Activated naive CD8-positive, alpha-beta T cell treated with anti-CD3 and anti-CD28 coated beads, Interleukin-2, amount 50 U/mL, for 16 hours (primary cell): Measurements from ENCODE around the gene ADAD2.

ENCODE experiments used
- DNase-seq: peaks from one replicate; pipeline ENCODE4 v3.0.0-alpha.2; 2020; ENCODE audit warnings: low read depth, low spot score

Gene ADAD2

DNA sequence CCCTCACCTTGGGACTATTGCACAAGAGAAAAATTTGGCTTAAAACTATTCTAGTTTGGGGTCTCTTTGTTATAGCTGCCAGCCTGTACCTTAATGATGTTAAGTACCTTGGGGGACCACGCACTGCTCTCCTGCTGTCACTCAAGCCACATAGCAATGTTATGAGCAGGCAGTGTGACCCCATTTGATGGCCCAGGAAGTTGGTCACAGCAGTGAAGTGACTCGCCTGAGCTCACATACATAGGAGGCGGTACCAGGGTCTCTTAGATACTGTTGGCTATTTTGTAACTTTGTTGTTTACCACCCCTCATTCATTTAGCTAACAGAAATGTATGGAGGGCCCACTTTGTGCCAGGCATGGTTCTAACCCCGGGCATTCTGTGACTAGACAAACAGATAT, 32.5 kb downstream of the ADAD2 start:
- DNase-seq, result no peak

DNA sequence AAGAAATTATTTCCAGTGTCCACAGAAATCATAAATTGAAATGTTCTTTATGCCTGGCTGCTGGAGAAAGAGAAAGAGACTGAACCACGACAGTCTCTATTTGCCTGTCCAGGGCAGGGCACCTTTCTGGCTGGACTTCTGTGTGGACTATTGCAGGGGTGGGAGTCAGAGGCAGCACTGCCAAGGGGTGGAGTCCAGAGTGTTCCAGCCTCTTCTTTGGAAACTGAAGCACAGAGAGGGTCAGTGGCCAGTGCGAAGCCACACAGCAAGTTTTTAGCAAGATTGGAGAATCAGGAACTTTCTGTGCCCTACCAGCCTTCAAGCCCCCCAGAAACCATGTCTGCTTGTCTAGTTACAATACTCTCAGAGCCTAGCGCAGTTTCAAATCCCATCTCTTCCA, 33.6 kb downstream of the ADAD2 start:
- no peak for DNase-seq

DNA sequence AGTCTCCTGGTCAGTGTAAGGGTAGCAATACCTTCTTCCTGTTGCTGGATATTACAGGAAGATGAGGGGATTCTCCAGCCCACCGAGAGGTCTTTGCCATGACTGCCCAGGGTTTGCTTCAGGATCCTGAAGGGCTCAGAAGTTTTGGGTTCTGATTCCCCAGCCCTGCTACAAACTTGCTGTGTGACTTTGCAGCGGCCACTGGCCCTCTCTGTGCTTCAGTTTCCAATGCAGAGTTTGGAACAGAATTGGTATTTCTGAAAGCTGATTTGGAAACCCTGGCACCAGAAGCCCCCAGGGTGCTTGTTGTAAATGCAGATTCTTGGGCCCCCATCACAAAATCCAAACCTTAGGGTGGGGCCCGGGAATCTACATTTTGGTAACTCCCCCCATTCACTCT, 34.2 kb downstream of the ADAD2 start:
- no peak for DNase-seq

DNA sequence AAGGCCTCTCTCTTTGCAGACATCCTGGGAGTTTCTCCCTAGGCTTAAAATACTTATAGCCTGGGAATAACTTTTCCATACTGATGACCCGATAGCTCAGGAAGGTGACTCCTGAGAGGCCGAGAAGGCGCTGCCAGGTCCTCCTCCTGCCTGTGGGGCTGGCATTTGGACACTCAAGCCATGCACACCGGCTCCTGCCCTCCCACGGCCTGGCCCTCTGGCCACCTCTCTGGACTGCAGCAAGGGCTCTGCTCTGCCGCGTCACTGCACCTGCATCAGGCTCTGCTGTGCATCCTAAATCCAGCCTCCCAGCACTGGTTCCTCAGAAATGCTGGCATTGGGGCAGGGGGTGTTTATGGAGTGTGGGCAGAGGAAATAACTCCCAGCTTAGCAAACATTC, 34.6 kb downstream of the ADAD2 start:
- no peak for DNase-seq

DNA sequence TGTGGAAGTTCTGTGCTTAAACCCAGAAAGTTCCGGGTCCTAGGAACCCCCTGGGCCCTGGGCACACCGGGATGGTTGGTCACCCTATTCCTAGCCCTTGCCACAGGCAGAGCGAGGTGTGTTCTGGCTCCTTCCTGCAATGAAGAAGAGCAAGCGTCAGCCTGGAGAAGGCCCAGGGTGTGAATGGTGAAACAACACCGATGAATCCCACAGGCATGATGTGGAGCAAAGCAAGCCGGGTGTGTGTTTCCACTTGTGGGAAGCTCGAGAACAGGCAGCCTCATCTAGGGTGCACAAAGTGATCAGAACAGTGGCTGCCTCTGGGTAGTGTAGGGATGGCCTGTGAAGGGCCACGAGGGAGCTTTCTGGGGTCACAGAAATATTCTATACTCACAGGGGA, 35.1 kb downstream of the ADAD2 start:
- no peak for DNase-seq

DNA sequence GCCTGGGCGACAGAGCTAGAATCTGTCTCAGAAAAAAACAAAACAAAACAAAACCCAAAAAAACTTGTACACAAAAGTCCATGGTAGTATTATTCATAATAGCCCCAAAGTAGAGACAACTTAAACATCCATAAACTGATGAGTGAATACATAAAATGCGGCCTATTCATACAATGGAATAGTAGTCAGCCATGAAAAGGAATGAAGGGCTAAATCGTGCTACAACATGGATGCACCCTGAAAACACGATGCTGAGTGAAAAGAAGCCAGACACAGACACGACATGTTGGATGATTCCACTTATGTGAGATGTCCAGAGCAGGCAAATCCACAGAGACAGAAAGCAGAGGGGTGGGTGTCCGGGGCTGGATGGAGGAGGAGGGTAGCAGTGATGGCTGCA, 36.6 kb downstream of the ADAD2 start:
- DNase-seq, result no peak

DNA sequence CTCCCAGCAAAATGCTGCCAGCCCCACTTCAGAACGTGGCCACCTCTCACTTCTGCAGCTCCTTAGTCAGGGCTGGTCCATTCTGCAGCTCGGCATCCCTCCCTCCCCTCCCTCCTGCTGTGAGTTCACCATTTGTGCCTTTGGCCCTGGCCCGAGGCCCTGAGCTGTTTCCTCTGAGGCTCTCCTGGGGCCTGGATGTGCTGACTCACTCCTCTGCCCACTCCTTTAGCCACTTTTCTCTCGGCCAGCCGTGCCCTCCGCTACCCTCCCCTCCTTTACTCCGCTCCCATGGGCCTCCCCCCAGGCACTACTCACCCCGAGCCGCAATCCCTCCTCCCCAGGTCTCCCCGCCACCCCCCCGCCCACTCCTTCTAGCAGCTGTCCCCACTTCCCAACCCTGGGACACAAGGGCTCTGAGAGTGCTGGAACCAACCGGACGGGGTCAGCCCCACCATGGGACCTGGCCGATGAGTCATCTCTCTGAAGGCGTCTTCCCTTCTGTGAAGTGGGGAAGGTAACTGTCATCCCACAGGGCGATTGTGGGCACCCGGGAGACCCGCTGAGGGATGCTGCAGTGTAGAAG, 37.4 kb downstream of the ADAD2 start:
- no peak for DNase-seq

DNA sequence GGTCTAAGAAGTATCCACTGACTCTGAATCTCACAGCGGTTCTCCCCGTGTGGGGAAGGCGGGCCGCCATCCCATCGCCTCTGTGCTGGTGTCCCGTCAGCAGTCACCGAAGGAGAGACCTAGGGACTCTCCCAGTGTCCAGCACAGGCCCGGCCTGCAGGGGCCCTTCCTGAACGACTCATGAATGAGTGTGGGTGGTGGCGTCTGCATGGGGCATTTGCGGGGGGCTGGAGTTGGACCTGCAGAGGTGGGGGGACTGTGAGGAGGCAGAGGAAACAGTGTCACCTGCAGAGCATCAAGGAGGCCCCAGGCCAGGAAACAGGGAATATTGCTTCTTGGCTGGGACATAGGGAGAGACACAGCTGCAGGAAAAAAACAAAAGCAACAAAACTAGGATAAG, 38.5 kb downstream of the ADAD2 start:
- DNase-seq, result no peak

DNA sequence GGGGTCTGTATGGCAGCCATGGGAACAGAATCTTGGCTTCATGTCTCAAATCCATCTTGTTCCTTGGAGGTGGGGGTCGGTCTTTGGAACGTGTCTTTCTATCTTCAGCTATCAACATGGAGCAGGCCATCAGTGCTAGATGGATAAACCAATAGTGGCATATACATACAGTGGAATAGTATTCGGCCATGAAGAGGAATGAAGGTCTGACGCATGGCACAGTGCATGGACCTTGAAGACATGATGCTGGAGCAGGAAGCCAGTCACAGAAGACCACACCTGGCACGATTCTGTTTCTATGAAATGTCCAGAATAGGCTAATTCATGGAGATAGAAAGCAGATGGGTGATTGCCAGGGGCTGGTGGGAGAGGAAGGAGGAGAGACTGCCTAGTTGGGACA, 41.1 kb downstream of the ADAD2 start:
- no peak for DNase-seq

DNA sequence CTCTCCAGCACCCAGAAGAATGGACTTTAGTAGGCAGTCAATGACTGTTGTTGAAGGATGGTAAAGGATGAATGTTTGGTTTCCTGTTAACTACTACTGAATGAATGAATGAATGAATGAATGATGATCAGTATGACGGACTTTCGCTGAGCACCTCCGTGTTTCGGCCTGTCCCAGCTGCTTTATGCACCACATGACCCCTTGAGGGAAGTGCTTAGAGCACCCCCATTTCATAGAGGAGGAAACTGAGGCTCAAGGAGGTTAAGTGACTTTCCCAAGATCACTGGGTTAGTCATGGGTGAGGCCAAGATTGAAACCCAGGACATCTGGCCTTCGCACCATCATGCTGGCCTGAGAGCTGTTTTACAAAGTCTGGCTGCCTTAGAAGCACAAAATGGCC, 42.0 kb downstream of the ADAD2 start:
- DNase-seq, result no peak

DNA sequence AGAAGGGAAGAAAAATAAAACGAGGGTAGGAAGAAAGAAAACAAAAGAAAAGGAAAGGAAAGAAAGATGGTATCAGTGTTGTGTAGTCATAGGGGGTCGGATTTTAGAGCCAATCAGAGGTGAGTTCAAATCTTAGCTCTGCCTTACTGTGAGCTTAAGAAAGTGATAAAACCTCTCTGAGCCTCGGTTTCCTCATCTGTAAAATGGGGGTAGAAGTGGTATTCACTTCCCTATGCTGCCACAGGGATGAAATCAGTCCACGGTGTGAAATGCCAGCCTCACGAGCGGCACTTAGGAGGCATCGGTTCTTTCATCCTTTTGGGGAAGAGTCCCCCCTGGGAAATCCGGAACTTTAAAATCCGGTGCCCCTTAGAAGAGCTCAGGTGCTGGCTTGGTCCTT, 42.8 kb downstream of the ADAD2 start:
- no peak for DNase-seq

DNA sequence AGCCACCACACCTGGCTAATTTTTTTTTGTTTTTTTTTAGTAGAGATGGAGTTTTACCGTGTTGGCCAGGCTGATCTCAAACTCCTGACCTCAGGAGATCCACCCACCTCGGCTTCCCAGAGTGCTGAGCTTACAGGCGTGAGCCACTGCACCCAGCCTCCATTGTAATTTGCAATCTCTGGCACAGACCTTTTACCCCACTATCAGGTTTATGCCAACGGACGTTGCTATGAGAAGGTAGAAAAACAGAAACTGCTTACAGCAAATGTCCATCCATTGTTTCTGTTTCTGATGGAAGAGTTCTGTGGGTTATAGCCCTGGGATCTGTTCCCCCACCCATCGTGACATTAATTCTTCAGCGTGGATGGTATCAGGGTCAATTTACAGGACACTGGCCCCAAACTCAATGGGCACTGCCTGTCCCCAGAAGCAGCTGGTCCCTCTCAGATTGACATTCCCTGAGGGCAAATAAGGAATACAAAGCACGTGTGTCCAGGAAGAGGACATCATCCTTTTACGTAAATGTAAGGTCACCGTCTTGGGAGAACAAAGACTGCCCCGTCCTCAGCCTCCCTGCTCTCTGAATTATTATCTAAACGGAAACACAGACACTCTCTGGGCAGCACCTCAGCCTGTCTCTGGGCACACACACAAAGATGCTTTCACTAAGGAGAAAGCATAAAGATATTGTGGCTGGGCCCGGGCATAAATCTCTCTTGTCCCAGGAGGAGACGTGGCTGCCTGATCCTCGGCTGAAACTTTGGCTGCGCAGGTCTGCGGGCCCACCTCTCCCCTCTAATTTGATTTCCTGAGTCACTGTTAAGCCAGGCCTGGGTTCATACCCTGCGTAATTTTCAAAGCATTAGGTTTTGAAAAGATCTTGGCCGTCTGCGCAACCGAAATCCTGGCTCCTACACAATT, 43.6 kb downstream of the ADAD2 start:
- DNase-seq, result no peak

DNA sequence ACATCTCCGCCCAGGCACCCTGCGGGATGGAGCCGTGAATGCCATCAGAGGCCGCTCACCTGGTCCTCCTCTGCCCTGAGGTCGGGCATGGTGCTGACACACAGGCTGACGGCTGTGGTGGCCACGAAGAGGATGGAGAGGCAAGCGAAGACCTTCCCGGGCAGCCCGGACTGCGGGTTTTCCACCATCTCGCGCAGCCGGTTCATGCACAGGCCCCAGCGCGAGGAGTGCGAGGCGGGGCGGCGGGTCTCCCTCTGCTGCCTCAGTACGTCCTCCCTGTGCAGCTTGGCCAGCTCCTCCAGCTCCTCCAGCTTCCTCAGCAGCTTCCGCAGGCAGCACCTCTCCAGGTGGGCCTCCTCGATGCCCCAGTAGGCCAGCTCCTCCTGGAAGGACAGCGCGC, 45.7 kb downstream of the ADAD2 start:
- no peak for DNase-seq

DNA sequence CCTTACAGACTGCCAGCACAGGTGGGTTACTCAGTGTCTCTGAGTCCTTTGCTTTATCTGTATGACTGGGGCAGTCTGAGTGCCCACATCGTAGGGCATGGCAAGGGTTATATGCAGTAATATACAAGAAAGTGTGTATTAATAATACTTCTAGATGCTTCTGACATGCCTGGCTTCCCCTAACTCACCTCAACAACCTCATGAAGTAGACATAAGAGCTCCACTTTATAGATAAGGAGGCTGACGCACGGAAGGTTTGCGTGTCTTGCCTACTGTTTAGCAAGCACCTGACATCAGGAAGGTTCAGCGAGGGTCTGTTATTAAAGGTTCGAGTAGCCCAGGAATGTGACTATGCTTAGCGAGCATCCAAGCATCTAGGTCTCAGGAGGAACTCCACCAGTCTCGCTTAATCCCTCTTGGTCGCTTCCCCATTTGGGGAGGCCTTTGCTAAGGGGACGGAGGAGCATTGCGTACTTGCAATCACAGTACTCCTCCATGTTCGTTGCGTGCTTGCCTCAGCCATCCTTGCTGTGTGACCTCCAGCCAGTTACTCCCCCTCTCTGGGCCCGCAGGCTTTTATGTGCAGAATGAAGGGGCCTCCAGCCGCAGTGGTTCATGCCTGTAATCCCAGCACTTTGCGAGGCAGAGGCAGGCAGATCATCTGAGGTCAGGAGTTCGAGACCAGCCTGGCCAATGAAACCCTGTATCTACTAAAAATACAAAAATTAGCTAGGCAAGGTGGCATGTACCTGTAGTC, 47.2 kb downstream of the ADAD2 start:
- DNase-seq, result no peak

DNA sequence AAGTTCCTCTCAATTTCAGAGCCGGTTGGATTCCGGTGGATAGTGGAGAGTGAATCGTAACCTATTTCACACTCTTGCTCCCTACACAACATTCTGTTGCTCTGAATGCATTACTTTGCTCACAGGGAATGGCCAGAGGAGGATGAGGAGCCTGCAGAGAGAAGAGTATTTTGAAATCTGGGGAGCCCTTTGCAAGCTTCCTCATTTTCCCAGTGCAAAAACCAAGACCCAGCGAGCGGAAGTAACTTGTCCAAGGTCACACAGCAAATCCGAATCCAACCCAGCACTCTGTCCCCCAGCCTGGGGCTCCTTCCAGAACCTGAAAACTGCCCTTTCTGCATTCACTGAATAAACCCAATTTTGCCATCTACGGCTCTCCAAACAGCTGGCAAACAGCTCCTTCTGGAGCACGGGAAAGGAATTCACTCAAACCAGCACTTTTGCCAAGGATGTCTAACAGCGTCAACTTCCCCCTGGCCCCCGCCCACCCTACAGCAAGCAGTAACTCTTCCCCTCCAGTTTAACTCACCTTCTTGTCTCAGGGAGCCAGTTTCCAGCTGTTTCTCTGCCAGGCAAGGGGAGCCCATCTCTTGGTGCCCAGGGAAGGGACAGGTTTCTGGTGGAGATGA, 48.3 kb downstream of the ADAD2 start:
- no peak for DNase-seq

DNA sequence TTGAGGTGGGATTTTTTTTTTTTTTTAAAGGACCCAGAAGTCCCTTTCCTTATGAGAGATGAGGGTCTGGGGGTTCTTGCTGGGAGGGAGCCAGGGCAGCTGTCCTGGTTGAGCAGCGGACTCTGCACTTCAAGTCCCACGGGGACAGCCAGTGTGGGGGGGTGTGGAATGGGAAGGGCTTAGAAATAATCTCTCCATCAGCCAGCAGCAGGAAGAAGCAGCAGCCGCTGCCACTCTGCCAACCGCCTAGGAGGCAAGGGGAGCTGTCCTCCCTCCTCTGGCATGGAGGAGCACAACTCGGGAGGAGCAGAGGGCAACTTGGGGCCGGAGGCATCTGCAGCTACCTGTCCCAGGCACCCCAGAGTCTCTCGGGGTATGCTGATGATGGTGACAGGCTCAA, 49.0 kb downstream of the ADAD2 start, which contains the start of gene KCNG4:
TSS of gene KCNG4 (minus strand) at position 104 of the 400 bp plus-strand sequence. CDS start 2,527 bp downstream, outside the sequence.
- no peak for DNase-seq

DNA sequence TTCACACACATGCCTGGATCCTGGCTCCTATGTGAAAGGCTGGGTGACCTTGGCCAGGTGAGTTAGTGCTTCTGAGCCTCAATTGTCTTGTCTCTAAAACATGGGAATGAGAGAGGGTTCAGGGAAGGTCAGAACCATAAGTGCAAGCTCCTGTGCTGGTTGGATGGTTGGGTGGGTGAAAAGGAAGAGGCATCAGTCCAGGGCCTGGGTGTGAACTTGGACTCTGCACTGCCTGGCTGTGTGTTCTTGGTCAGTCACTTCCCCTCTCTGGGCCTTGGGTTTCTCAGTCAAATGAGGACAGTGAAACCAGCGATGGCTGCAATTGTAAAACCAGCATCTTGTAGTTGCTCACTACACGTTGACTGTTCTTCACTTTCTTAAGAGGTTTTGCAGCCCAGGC, 49.5 kb downstream of the ADAD2 start:
- DNase-seq, result no peak

DNA sequence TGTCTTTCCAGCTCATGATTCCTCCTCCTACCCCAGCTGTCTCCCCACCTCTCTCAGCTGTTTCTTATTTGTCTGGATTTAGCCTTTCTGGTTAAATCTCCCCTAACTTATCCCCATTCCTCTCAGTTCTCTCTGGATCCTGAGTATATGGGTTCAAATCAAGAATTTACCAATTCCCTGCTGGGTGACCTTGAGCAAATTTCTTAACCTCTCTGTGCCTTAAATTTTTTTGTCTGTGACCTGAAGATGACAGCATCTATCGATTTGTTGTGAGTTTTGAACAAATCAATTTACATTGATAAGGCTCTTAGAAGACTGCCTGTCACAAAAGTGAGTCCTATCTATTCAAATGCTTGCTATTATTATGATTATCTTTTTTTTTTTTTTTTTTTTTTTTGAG, 50.8 kb downstream of the ADAD2 start:
- DNase-seq, result no peak

DNA sequence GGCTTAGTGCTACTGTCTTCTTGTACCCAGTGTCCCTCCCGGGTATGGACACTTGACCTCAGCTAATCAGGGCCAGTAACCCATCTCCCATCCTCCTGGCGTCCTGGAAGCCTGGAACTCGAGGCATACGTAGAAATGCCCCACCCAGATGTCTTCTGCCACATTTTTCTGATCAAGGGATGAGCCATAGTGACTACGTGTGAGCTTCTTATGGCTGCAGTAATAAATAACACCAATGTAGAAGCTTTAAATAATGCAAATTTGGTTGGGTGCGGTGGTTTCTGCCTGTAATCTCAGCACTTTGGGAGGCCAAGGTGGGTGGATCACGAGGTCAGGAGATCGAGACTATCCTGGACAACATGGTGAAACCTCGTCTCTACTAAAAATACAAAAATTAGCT, 51.9 kb downstream of the ADAD2 start:
- DNase-seq, result no peak

DNA sequence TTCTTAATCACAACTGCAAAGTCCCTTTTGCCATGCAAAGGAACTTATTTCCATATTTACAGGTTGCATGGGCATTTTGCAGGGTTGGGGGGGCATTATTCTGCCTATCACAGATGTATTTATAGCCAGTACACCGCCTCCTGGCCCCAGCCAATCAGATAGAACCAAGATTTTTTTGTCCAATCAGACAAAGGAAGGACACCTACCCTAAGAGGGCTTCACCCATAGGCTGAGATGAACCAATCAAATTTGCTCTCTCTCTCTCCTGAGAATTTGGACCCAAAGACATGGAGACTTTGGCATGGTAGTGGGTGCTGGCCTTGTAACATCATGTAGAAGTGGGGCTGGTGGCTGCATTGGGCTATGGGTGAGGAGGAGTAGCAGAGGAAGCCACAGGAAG, 52.8 kb downstream of the ADAD2 start:
- no peak for DNase-seq

DNA sequence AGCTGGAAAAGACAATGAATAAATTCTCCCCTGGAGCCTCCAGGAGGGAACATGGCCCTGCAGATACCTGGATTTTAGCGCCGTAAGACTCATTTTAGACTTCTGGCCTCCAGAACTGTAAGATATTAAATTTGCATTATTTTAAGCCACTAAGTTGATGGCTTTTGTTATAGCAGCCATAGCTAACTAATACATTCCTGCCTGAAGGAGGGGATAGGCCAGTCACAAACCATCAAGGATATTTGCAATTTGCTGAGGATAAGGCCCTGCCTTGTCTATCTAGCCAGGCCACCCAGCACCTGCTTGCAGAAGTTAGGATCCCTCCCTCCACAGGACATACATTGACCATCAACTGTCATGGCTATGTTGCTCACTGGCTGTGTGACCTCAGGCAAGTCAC, 53.8 kb downstream of the ADAD2 start:
- no peak for DNase-seq
